T47D (cell line): ENCODE data around the gene CAPSL.
"Not testable (repeated sequence)": the region's sequence is repeated elsewhere in the genome, so short reads cannot be mapped to it uniquely, and the experiment has no call there.

ENCODE experiments used
- DNase-seq, 2 experiments: peaks; one replicate each; pipeline versions ENCODE4 v3.0.0 to v3.0.0-alpha.2; 2011 to 2012; ENCODE audit warnings: low read depth in 1 of 2, low spot score in 1 of 2
- JUND ChIP-seq: IDR thresholded peaks from 2 replicates; pipeline ENCODE4 v1.6.1; 2012; ENCODE audit warnings: low read depth
- in situ Hi-C: cut with HindIII; loops from 2 replicates; pipeline ENCODE4 v1.10.0; 2016; ENCODE audit warnings: low sequenced_read_pairs, low pct_unique_long_range_greater_than_20kb

The CAPSL gene

DNA sequence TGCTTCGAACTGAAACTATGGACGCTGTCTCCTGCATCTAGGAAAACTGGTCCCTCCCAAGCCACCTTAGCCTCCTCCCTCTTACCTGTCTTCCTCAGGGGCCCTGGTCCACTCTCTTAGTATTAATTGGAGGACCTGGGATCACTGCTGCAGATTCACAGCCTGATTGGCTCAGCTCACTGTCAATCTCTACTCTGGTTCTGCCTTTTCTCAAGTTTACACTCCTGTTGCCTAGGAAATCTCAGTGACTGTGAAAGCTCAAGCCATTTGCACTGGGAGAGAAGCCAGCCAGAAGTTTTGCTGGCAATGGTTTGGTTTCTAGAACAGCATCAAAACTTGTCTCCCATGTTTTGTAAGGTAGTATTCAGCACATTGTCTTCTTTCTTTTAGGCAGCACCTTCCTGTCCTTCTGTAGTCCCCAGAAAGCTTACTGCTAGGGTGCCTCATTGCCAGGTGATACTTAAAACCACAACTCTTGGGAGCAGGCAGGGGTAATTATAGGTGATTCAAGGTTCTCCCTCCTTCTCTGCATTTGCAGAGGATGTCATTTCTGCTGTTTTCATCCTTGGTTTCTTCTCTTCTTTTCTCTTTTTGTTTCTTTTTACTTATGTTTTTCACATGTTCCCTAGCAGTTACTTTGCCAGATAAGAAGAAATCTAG is at the start of gene CAPSL:
TSS of gene CAPSL (minus strand) at position 55 of the 660 bp plus-strand sequence. CDS start 17,502 bp downstream, outside the sequence.
- in situ Hi-C loops = no loop called here
- no peak for TF ChIP-seq JUND
- peak; percentile 76 to 99 for DNase-seq

- TF ChIP-seq JUND = no peak
- DNase-seq = no peak
- in situ Hi-C loops = no loop called here
Measured at GRCh38 chr5:35987776-35988175, 49.4 kb upstream of the CAPSL start.

- no peak for TF ChIP-seq JUND
- in situ Hi-C loops = no loop called here
- no peak for DNase-seq
Measured at GRCh38 chr5:35979715-35980114, 41.3 kb upstream of the CAPSL start.

GRCh38 chr5:35976859-35977258 is 38.4 kb upstream of the CAPSL start:
- in situ Hi-C loops, DNase-seq: not testable (repeated sequence)

DNA sequence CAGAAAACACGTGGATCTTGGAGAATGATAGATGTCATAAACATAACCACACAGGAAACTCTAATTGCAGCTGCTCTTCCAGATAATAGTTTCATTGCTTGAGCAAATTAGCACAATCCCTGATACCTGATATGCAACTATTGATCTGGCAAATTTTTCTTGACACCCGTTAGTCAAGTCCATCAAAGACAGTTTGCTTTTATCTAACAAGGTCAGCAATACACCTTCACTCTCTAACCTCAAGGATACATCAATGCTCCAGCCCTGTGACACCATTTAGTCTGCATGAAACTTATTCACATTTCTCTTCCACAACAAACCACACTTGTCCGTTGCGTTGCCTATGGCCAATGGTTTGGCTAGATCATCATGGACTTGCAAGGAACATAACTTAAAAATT is 36.1 kb upstream of the CAPSL start:
- DNase-seq = no peak
- no peak for TF ChIP-seq JUND
- in situ Hi-C loops = no loop called here

DNA sequence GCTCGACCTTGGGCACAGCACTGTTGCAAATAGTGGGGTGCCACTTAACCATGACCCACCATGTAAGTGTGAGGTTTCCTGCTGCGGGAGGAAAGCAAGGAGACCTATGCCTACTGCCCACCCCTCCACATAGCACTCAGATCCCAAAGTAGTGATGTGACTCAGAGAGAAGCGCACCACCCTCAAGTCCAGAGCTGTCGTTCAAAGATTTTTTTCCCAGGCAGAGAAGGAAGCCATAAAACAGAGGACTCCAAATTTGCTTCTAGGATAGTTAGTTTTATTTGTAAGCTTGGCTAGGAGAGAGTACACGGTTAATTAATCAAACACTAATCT is 33.4 kb upstream of the CAPSL start:
- in situ Hi-C loops = no loop called here
- no peak for TF ChIP-seq JUND

DNA sequence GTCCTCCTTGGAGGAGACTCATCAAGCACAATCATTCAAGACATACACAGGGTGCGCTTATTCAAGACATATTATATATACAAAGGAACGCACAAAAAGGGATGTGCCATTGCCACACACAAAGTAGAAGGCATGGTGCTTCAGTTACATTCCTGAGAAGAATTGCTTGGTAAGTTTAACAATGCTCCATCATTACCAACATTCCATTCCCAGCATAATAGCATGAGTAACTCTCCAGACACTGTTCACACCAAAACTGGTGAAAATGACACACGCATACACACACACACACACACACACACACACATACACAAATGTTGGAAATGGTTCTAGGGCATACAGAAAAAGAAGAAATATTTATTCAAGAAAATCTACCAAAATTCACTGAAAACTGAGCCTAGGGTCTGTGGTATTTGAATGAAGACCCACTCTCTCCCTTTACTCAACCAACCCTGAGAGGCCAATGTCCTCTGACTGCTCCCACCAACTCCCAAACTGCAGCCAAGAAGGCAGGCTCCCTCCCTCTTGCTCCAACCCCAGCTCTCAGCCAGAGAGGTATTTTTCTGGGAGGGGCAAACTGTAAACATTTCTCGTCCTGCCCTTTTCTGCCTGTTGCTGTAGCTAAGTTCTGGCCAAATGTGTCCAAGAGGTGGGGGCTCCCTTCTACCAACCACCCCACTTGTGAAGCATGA is 32.9 kb upstream of the CAPSL start:
- DNase-seq = no peak
- in situ Hi-C loops = no loop called here
- TF ChIP-seq JUND = no peak

More for the DNA sequence above, 33.4 kb upstream of the CAPSL start:
- no peak for DNase-seq

- TF ChIP-seq JUND = no peak
- DNase-seq = peak in 1 of 2 experiments; percentile 27
- in situ Hi-C loops = no loop called here
Measured at GRCh38 chr5:35963381-35963843, 25.0 kb upstream of the CAPSL start.

GRCh38 chr5:35960328-35960727 is 21.9 kb upstream of the CAPSL start:
- DNase-seq = no peak
- in situ Hi-C loops = no loop called here
- no peak for TF ChIP-seq JUND

DNA sequence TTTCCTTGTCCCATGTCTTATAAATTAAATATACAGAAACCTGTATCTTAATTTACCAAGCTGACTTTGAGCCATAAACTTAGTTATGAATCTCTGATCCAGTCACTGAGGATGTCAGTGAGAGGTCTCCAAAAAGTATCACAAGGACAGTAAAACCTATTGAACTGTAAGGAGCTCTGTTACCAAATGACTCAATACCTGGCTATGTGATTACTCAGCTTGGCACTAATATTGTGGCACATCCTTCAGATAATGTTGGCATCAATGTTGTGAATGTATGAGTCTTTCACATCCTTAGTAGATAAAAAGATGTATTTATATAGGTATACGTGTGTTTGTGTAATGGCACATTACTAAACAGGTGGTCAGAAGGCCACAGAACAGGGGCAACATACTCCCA is 18.0 kb upstream of the CAPSL start:
- no peak for DNase-seq
- no peak for TF ChIP-seq JUND
- in situ Hi-C loops = no loop called here

DNA sequence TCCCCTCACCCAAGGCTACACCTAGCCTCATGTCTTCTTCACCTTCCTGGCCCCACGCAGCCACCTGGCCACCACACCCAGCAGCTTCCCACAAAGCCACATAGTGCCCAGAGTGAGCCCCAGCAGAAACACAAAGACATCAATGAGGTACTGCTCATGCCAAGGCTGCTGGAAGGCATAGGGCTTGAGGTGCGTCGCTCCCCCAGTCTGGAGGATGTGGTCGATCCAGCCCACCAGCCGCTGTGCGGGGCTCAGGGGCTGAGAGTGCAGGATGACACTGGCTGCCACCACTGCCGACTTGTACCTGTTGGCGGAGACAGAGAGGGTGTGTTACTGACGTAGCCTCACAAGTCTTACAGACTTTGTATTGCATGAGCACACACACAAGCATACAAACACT is 15.8 kb upstream of the CAPSL start:
- DNase-seq = no peak
- in situ Hi-C loops = no loop called here
- TF ChIP-seq JUND = no peak

- DNase-seq = no peak
- in situ Hi-C loops = no loop called here
- no peak for TF ChIP-seq JUND
Measured at GRCh38 chr5:35947085-35947484, 8.7 kb upstream of the CAPSL start.

GRCh38 chr5:35939639-35940038 is 1.2 kb upstream of the CAPSL start:
- no peak for TF ChIP-seq JUND
- DNase-seq = no peak
- in situ Hi-C loops = no loop called here
